Stimulated activated CD8-positive, alpha-beta memory T cell treated with anti-CD3 and anti-CD28 coated beads, Interleukin-15, amount 100 ng/mL, for 1 hour (primary cell): Measurements from ENCODE around the gene OBSL1.

Experiments
- DNase-seq: peaks from one replicate; pipeline ENCODE4 v3.0.0-alpha.2; 2020; ENCODE audit warnings: low read depth

OBSL1 gene

DNA sequence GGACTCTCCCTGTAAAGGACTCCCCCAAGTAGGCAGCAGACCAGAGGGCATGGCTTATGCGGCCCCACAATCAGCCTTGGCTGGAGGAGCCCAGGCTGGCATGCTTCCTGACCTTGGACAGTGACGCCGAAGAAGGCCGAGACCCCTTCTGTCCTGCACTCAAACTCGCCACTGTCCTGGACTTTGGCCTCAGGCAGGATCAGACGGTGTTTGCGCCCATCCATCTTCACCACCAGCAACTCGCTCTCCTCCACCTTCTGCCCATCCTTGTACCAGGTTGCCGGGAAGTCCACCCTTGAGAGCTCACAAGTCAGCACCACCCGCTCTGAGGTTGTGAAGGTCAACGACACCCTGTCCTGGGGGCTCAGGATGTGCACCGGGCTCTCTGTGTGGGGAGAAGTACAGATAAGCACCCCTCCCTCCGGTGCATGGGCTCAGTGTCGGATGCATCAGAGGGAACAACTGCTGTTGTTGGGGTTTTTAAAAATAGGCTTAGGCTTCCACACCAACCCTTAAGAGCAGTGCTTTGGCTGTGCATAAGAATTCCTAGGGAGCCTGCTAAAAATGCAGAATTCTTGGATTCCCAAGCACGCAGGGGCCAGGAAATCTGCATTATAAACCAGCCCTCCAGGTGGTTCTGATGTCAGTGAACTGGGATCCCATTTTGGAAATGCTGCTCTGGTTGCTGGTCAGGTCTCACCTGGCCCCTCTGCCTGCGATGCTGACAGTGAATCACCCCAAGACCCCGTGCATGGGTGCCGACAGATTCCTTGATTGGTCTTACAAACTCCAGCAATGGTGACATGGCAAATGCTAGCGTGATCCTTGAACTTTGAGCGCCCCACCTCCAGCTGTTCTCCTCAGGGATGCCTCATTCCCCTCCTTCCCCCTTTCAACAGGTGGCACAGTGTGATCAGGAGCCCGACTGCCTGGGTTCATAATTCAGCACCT lies 5.9 kb downstream of the OBSL1 start:
- DNase-seq = no peak

DNA sequence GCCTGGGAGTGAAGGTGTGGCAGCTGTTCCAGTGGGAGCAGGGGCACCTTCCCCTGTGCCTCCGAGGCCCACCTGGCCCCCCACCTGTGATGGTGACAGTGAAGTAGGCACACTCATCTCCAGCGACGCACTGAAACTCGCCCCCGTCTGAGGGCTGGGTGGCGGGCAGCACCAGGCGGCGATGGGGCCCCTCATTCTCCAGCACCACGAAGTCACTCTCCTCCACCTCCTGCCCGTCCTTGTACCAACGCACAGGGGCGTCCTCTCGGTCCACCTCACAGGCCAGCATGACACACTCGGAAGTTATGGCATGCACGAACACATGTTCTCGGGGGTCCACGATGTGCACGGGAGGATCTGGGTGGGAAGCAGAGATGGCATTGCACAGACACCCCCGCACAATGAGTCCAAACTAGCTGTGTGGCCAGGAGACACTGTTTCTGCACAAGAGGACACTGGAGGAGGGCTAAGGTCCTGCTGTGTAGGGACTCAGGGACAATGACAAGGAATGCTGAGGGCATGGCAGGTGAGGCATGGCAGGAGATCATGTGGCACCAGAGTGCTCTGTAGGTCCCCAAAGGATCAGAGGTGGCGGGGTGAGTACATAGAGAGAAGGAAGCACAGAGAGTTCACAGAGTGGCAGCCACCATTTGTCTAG lies 7.9 kb downstream of the OBSL1 start:
- DNase-seq = no peak

DNA sequence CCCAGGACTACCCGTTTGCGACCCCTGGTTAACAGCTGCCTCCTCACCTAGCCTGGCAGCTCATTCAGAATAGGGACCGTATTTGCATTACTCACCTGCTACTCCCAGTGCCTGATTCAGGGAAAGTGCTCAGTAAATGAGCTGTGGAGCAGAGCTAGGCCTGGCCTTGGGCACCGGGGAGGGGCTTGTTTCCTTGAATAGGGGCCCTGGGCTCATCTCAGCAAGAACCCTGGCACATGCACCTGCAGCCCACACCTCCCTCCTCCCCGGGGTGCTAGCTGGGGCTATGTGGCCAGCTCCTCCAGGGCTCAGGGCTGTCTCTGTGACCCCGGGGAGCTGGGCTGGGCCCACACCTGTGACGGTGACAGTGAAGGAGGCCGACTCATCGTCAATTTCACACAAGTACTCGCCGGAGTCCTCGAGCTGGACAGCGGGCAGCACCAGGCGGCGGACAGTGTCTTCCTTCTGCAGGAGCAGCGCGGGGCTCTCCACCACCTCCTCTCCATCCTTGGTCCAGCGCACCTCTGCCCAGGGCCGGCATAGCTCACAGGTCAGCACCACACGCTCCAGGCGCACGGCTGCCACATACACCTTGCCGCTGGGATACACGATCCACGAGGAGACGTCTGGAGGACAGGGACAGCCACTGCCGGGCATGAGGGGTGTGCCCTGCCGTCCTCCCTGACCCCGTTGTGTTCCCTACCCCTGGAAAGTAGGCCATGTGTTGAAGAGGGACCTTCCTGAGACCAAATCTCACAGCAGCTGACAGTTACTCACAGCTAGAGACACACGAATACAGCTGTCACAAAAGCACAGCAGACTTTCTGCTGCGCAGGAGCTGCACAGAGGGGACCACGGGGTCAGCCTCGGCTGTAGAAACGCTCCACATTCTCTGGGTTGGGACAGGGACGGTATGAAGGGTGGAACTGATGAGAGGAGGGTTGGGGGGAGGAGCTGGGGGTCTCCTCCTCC lies 9.0 kb downstream of the OBSL1 start:
- no peak for DNase-seq

DNA sequence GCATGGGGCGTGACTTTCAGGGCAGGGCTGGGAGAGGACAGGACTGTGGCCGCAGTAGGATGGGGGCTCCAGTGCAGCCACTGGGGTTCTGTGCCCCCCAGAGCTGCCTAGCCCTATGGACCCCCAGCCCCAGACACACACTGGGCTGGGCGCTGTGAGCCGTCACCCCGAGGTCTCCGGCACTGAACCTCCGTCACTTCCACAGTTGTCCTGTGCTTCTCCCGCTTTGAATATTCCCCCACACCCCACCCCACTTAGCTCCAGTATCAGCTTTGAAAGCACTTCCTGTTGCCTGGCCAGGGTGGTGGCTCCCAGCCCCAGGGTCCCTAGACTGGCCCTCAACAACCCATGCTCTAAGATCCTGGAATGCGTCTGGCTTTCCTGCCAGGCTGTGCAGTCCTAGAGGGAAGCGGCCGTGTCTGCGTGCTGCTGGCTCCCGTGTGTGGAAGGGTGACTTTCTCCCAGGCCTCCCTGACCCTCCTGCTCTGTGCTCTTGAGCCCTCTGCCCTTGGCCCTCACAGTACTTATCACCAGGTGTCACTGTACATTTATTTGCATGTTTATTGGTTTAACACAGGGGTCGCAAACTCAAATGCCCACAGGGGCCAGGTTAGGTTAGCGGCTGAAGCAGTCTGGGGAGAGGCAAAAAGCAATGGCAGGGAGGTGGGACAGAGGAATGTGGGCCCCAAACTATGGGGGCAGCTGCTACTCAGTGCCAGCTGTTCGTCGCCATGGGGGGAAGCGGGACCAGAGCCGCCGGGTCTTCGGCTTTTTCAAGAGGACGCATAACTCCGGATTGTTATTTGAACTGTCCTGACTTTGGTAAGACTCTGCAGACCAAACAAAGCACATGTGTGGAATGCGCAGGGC lies 9.9 kb downstream of the OBSL1 start:
- DNase-seq = no peak

DNA sequence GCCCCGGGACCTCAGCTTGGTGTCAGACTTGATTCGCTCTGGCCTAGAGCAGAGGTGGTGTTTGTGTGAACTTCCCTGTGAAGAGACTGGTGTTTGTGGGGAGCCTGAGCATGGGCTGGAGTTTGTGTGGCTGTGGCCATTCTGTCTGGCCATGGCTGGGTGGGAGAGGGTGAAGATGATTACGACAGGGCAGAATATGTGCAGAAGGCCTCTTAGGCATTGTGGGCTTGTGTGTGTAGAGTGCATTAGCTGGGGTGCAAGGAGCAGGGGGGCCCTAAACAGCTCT lies 10.5 kb downstream of the OBSL1 start:
- no peak for DNase-seq

DNA sequence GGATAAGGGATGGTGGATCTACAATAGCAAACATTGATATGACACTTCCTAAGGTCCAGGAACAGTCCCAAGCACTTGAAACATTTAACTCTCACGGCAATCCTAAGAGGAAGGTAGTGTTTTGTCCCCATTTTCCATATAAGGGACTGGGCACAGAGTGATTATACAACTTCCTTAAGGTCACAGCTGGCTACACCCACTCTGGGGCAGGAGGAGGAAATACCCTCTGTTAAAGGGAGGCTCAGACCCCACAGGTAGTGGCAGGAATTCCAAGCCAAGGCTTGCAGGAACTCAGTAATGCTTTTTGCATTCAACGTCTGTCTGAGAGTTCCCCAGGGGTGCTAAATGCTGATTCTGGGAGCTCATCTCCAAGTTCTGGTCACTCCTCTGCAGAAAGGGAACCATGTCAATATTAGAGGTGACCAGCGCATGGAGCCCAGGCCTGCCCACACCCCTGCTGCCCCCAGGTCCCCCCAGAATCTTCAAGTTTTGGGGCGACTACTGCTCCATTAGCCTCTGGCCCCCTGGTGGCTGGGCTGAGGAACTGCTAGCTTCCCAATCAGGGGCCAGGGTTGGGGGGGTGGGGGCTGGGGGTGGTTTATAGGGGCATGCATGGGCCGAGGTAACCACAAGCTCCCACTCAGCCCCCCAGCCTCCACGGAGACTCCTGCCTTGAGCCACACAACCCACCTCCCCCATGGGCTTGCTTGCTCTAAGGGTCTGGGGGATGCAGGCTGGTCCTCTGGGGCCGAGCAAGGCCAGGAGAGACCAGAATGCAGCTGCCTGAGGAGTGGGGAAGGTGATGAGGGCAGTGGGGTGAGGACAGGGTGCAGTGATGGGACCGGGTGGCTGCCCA lies 11.1 kb downstream of the OBSL1 start:
- DNase-seq = no peak

DNA sequence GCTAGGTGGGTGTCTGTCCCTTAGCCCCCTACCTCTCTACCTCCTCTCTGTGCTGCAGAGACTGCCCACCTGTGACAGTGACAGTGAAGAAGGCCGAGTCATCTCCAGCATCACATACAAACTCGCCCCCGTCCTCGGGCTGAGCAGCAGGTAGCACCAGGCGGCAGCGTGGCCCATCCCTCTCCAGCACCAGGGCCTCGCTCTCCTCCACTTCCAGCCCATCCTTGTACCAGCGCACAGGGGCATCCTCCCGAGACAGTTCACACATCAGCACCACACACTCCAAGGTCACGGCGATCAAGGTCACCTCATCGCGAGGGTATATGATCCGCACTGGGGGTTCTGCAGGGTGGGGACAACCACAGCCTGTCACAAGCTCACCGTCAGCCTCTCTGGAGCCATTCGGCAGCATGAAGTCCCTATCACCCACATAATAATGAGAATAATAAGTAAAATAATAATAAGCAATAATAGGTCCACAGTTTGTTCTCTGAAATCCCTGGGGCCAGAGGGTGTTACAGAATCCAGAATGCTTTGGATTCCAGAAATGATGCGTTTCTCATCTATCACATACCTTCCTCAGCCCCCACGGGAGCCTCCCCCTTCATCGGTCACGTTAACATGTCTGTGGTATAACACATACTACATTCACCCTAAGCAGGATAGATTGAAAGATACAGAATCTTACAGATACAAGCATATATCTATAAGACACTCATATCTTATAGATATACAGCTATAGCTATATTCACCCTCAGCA lies 12.0 kb downstream of the OBSL1 start:
- DNase-seq = no peak

DNA sequence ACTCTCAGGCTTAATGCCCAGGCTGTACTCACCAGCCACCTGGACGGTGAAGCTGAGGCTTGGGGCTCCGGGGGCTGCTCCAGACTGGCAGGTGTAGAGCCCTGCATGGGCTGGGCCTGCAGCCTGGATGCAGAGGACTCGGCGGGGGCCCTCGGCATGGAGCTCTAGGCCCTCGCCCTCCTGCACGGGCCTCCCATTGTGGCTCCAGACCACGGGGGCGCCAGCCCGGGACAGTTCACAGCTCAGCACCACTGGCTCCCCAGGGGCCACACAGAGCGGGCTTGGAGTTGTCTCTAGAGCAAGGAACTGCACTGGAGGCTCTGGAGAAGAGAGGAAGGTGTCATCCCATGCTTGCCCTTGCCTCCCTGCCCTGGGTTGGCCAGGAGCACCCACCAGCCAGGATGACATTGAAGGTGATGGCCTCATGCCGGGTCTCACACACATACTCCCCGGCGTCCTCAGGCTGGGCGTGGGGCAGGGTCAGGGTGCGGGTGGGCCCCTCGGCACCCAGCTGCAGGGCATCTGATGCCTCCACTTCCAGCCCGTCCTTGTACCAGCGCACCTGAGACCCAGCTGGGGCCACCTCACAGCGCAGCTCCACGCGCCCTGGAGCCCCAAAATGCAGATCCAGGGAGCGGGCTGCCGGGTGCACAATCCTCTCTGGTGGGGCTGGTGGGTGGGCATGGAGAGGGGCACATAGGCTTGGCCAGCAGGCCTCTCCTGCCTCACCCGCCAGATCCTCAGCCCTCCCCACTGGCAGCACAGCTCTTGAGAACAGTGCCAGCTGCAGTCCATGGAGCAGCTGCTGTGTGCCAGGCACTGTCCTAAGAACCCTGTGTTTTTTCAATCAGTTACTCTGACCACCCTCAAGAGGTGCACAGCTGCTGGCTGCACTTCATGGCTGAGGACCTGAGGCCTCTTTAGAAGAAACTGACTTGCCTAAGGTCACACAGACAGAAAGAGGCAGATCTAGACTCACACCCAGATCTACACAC lies 13.3 kb downstream of the OBSL1 start:
- no peak for DNase-seq

DNA sequence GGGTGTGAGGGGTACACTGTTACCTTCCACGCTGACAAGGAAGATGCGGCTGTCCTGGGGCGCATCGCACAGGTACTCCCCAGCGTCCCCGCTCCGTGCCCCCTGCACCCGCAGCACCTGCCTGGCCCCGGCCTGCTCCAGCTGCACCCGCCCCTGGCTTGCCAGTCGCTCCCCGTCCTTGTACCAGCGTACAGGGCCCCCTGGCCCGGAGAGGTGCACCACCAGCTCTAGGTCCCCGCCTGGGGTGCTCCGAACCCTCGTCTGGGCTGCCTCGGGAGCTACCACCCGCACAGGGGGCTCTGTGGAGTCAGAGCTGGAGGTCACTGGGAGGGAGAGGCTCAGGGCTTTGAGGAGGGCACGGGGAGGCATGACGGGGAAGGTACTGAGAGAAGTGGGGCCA lies 14.0 kb downstream of the OBSL1 start:
- DNase-seq = no peak

DNA sequence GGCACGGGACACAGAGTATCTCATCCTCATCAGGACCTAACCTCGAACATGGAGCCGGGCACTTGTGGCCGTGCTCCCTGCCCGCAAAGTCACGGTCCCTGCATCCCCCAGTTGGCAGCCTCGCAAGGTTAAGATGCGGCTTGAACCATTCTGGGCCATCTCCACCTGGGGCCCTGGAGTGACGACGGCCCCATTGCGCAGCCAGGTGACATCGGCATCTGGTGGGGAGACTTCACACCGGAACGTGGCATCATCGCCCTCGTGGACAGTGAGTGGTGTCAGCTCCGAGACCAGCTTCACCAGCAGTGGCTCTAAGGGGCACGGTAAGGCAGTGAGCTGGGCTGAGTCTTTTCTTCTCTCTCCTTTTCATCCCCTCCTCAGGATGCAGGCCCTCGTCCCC lies 14.9 kb downstream of the OBSL1 start:
- DNase-seq = no peak

DNA sequence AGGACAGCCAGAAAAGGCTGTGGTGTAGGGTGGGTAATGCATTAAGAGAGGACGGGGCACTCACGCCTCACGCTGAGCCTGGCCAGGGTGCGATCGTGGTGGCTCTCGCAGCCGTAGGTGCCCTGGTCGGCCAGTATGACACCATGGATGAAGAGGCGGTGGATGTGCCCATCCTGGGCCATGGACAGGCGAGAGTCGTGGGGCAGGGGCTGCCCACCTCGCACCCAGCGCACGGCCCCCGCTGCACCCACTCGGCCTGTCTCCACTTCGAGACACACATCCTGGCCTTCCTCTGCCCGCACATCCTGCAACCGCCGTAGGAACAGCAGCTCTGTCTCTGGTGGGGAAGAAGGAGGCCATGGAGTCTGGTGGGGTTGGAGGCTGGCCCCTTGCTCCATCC lies 15.4 kb downstream of the OBSL1 start:
- no peak for DNase-seq

DNA sequence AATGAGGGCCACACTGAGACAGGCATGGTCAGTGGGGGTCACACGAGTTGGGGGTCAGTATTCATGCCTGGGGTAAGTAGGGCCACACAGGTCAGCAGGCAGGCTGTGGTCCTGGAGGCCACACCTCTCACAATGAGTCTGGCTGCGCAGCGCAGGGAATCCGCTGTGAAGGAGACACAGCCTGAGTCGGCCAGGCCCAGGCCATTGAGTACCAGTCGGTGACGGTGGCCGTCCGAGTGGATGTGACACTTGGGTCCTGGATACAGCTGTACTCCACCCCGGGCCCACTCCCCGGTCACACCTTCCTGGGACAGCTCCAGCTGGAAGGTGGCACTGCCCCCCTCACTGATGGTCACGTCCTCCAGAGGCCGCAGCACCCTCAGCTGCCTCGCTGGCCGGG lies 17.0 kb downstream of the OBSL1 start:
- DNase-seq = no peak

DNA sequence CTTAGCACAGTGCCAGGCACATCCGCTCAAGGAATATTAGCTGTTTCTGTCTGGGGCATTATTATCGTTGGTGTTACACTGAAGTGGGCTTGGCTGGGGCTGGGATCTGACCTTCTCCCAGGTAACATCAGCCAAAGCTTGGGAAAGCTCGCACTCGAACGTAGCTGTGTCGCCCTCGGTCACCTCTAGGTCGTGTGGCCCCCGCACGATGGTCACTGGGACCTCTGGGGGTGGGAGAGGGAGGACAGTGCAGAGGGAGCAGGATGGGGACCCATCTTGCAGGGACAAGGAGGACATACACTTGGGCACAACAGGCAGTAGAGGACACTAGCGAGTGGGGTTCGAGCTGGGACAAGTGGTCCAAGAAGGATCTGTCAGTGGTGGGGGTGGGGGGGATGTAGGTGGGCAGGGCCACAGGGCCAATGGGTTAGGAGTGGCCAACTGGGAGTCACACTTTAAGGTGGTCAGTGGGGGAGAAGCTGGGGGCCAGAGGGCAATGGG lies 17.8 kb downstream of the OBSL1 start:
- no peak for DNase-seq

DNA sequence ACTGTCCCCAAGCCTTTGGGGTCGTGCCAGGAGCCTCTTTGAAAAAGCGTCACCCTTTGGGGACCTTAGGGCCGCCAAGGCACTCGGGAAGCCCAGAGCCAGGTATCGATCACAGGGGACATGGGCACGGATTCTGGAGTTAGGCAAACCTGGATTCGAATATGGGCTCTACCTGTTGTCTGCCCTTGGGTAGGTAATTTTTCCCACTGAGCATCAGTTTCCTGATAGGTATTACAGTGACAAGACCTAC lies 18.2 kb downstream of the OBSL1 start:
- no peak for DNase-seq

DNA sequence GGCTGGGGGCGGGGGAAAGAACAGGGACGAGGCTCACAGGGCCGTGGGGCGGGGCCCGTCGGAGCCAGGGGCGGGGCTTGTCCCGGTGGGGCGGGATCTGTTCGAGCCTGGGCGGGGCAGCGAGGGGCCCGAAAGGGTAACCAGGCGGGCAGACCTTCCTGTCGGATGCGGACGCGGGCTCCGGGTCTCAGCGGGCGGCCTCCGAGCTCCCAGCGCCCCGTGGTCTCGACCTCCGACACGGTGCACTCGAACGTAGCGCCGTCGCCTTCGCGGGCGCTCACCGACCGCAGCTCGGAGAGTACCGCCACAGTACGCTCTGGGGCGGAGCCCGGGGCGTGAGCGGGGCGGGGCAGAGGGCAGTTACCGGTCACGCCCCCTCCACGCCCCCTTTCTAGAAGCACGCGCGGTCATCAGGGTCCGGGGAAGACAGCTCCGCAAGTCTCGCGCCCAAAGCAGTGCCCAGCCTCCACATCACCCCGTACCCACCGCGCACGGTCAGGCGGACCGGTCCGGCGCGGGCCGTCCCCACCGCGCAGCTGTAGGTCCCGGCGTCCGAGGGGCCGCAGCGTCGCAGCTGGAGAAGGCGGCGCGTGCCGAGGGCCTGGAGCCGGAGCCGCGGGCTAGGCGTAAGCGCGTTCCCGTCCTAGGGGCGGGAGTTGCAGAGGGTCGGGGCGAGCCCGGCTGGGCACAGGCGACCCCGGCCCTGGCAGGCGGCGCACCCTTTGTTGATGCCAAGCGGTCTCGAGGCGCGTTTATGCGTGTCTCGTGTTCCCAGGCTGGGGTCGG lies 18.8 kb downstream of the OBSL1 start:
- peak; percentile 63 for DNase-seq

DNA sequence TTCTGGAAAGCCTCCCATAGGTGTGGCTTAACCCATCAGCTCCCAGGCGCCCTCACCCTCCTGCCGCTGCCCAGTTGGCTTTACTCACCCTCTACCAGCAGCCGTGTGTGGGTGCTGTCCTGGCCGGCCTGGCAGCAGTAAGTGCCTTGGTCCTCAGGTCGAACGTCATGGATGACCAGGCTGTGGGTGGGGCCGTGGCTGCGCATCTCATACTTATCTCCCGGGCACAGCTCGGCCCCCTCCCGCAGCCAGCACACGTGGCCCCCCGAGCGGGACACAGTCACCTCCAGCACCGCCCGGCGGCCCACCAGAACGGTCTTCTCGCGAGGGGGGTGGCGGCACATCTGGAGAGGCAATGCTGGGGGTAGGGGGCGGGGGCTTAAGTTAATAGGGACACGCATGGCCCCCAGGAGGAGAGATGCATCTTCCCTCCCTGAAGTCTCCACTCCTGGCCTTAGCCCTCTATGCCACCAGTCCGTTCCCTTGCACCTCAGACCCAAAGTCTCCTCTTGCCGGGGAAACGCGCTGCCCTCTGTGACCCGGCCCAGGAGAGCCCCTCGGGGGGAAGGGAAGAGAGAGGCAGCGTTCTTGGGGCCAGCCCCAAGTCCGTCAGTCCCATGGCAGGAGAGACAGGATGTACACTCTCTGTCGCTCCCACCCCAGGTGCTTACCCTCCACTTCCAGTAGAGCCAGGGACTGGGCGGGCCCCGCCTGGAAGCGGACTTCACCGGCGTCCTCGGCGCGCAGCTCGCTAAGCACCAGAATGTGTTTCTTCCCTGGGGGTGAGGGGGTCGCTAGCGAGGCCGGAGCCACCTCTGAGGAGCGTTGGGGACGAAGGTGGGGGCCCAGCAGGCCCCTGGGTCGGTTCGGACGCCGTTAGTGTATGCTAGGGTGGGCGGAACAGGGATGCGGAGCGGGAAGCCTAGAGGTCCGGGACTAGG lies 19.6 kb downstream of the OBSL1 start:
- no peak for DNase-seq

DNA sequence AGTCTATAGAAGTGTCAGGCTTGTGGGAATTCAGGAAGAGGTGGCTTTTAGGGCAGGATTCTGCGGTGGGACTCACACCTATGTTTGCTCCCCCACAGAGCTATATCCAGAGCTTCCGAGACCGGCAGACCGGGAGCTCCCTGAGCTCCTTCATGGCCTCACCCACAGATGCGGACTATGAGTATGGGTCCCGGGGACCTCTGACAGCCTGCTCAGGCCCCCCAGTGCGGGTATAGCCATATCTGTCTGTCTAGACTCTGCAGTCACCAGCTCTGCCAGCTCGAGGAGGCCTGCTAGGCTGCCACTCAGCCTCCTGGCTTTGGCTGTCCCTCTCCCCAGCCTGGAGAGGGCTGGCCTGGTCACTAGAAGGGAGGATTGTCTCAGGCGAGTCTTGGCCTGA lies 21.7 kb downstream of the OBSL1 start:
- DNase-seq = no peak
